ENCODE results near the gene C2orf72. TPM values are rescaled to one million over a fixed set of nuclear protein-coding genes. Genes with fewer than 3 reads are reported as not detected.

C2orf72 gene
- total and polyA plus RNA-seq, 2 of the 13 experiments (the other 11 are each of a cell fraction or from before 2014, with no cell fraction given), result 147 to 203 TPM

- TF ChIP-seq PRDM10 (CRISPR knock-in tag; IDR thresholded peaks at IDR 0.05; ENCODE audit: low read depth) (no peak), UBTF (CRISPR knock-in tag; IDR thresholded peaks at IDR 0.05) (peak; percentile 96), ZNF563 (CRISPR knock-in tag; IDR thresholded peaks at IDR 0.05) (peak; percentile 90), ZNF567 (CRISPR knock-in tag; IDR thresholded peaks at IDR 0.05; ENCODE audit: borderline replicate concordance) (peak; percentile 92; the same call in 1 of the 2 replicates), STAT5B (CRISPR knock-in tag; IDR thresholded peaks at IDR 0.05) (peak; percentile 24; the same call in 1 of the 2 replicates), ZNF282 (IDR thresholded peaks at IDR 0.05; ENCODE audit: partially characterized antibody) (no peak), ZNF75D (CRISPR knock-in tag; IDR thresholded peaks at IDR 0.05; ENCODE audit: borderline replicate concordance) (no peak), PHF21A (CRISPR knock-in tag; IDR thresholded peaks at IDR 0.05) (peak; percentile 92), FOXO4 (CRISPR knock-in tag; conservative IDR thresholded peaks at IDR 0.05) (peak; percentile 93), SALL2 (CRISPR knock-in tag; IDR thresholded peaks at IDR 0.05) (no peak; the same call in 1 of the 2 replicates)
- TF ChIP-seq, protein P1, sequence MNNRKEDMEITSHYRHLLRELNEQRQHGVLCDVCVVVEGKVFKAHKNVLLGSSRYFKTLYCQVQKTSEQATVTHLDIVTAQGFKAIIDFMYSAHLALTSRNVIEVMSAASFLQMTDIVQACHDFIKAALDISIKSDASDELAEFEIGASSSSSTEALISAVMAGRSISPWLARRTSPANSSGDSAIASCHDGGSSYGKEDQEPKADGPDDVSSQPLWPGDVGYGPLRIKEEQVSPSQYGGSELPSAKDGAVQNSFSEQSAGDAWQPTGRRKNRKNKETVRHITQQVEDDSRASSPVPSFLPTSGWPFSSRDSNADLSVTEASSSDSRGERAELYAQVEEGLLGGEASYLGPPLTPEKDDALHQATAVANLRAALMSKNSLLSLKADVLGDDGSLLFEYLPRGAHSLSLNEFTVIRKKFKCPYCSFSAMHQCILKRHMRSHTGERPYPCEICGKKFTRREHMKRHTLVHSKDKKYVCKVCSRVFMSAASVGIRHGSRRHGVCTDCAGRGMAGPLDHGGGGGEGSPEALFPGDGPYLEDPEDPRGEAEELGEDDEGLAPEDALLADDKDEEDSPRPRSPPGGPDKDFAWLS (CRISPR knock-in tag; IDR thresholded peaks at IDR 0.05; ENCODE audit: borderline replicate concordance), result no peak
- TF ChIP-seq, protein P2, sequence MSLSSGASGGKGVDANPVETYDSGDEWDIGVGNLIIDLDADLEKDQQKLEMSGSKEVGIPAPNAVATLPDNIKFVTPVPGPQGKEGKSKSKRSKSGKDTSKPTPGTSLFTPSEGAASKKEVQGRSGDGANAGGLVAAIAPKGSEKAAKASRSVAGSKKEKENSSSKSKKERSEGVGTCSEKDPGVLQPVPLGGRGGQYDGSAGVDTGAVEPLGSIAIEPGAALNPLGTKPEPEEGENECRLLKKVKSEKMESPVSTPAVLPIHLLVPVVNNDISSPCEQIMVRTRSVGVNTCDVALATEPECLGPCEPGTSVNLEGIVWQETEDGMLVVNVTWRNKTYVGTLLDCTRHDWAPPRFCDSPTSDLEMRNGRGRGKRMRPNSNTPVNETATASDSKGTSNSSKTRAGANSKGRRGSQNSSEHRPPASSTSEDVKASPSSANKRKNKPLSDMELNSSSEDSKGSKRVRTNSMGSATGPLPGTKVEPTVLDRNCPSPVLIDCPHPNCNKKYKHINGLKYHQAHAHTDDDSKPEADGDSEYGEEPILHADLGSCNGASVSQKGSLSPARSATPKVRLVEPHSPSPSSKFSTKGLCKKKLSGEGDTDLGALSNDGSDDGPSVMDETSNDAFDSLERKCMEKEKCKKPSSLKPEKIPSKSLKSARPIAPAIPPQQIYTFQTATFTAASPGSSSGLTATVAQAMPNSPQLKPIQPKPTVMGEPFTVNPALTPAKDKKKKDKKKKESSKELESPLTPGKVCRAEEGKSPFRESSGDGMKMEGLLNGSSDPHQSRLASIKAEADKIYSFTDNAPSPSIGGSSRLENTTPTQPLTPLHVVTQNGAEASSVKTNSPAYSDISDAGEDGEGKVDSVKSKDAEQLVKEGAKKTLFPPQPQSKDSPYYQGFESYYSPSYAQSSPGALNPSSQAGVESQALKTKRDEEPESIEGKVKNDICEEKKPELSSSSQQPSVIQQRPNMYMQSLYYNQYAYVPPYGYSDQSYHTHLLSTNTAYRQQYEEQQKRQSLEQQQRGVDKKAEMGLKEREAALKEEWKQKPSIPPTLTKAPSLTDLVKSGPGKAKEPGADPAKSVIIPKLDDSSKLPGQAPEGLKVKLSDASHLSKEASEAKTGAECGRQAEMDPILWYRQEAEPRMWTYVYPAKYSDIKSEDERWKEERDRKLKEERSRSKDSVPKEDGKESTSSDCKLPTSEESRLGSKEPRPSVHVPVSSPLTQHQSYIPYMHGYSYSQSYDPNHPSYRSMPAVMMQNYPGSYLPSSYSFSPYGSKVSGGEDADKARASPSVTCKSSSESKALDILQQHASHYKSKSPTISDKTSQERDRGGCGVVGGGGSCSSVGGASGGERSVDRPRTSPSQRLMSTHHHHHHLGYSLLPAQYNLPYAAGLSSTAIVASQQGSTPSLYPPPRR (CRISPR knock-in tag; IDR thresholded peaks at IDR 0.05; ENCODE audit: borderline replicate concordance), result peak; percentile 72
Observed at GRCh38 chr2:231052494-231053451, 15.4 kb downstream of the C2orf72 start (continued).

Measured in HepG2 (cell line).